Measurements from ENCODE around the gene TARS3. TPM values are rescaled to one million over a fixed set of nuclear protein-coding genes. Genes with fewer than 3 reads are reported as not detected.

TARS3 gene
- total and polyA plus RNA-seq, 7 donors = 2.3 to 31.9 (median 20.2) TPM

GRCh38 chr15:101619615-101619865, 104.7 kb downstream of the TARS3 start:
- no peak for DNase-seq
- H3K27me3 ChIP-seq = no peaks in the 10 kb centered on the region
- peaks cover 0 to 20% (median 15%) of the 10 kb centered on the region in 4 donors for H3K4me1 ChIP-seq
- WGBS, 2 donors = 94 to 95% methylated on average over 6 of the region's 6 CpGs
- intact Hi-C loops (cut with DNase I) = no loop called here
- TF ChIP-seq POLR2A (IDR thresholded peaks at IDR 0.05) (no peak), POLR2AphosphoS5 (IDR thresholded peaks at IDR 0.05) (no peak), CTCF (IDR thresholded peaks at IDR 0.05) (no peak), EP300 (IDR thresholded peaks at IDR 0.05) (no peak)
- H3K4me3 ChIP-seq = no peak overlapping the region
- no peak overlapping the region for H3K27ac ChIP-seq
- no peaks in the 10 kb centered on the region for H3K9me3 ChIP-seq
- H3K36me3 ChIP-seq = peaks cover 0 to 7% (median 0%) of the 10 kb centered on the region in 4 donors

- TF ChIP-seq POLR2AphosphoS5 (IDR thresholded peaks at IDR 0.05) (no peak), CTCF (IDR thresholded peaks at IDR 0.05) (no peak), POLR2A (IDR thresholded peaks at IDR 0.05) (no peak), EP300 (IDR thresholded peaks at IDR 0.05) (no peak)
- Histone ChIP-seq H3K4me1 (peaks cover 0 to 20% (median 16%) of the 10 kb centered on the region in 4 donors), H3K36me3 (peaks cover 0 to 7% (median 0%) of the 10 kb centered on the region in 4 donors), H3K27ac (no peak overlapping the region), H3K27me3 (no peaks in the 10 kb centered on the region), H3K9me3 (no peaks in the 10 kb centered on the region), H3K4me3 (no peak overlapping the region)
- intact Hi-C loops (cut with DNase I) = no loop called here
- no peak for DNase-seq
- 72 to 89% methylated on average over 13 of the region's 13 CpGs for WGBS, 2 donors
These were observed 105.2 kb downstream of the TARS3 start for GRCh38 chr15:101618851-101619614.

- Histone ChIP-seq H3K27ac (no peak overlapping the region), H3K27me3 (no peaks in the 10 kb centered on the region), H3K4me1 (peaks cover 0 to 29% (median 23%) of the 10 kb centered on the region in 4 donors), H3K9me3 (no peaks in the 10 kb centered on the region), H3K4me3 (no peak overlapping the region), H3K36me3 (peaks cover 0 to 7% (median 0%) of the 10 kb centered on the region in 4 donors)
- WGBS, 2 donors = 95 to 97% methylated on average over 10 of the region's 10 CpGs
- DNase-seq = no peak
- no peak for TF ChIP-seq EP300 (IDR thresholded peaks at IDR 0.05)
- no peak for TF ChIP-seq POLR2A (IDR thresholded peaks at IDR 0.05)
- no peak for TF ChIP-seq POLR2AphosphoS5 (IDR thresholded peaks at IDR 0.05)
- TF ChIP-seq CTCF (IDR thresholded peaks at IDR 0.05) = no peak
- intact Hi-C loops (cut with DNase I) = no loop called here
These were observed 106.2 kb downstream of the TARS3 start for GRCh38 chr15:101618076-101618475.

GRCh38 chr15:101617390-101617965, 106.8 kb downstream of the TARS3 start:
- Histone ChIP-seq H3K4me1 (peaks cover 0 to 34% (median 26%) of the 10 kb centered on the region in 4 donors), H3K4me3 (no peak overlapping the region), H3K27ac (no peak overlapping the region), H3K27me3 (no peaks in the 10 kb centered on the region), H3K9me3 (no peaks in the 10 kb centered on the region), H3K36me3 (peaks cover 0 to 7% (median 0%) of the 10 kb centered on the region in 4 donors)
- intact Hi-C loops (cut with DNase I) = no loop called here
- WGBS, 2 donors = 91 to 94% methylated on average over 17 of the region's 17 CpGs
- DNase-seq = no peak
- TF ChIP-seq POLR2A (IDR thresholded peaks at IDR 0.05) (no peak), CTCF (IDR thresholded peaks at IDR 0.05) (no peak), POLR2AphosphoS5 (IDR thresholded peaks at IDR 0.05) (no peak), EP300 (IDR thresholded peaks at IDR 0.05) (no peak)

Data from sigmoid colon (tissue), 7 donors.